Breast epithelium (tissue), 4 donors: ENCODE data around the gene RSAD1. TPM values are rescaled to one million over a fixed set of nuclear protein-coding genes. Genes with fewer than 3 reads are reported as not detected.
A peak's percentile ranks its signal among the peaks of the same experiment; 100 is the strongest.

Source experiments
- DNase-seq, 2 donors: peaks; one replicate each; pipeline ENCODE4 v3.0.0-alpha.2; 2019; ENCODE audit warnings: low spot score in 2 of 2
- H3K27ac ChIP-seq, 2 donors: fragments of 200-600 bp; sonication (generic) in 1 of 2; one replicate each; pipeline ENCODE4 v1.5.1; 2016 to 2019; ENCODE audit warnings: mild to moderate bottlenecking in 1 of 2
- H3K27me3 ChIP-seq, 2 donors: fragments of 200-600 bp; sonication (generic) in 1 of 2; one replicate each; pipeline versions ENCODE4 v1.5.1 to v1.6.0; 2017 to 2019; ENCODE audit warnings: control low read depth in 1 of 2, mild to moderate bottlenecking in 1 of 2
- H3K36me3 ChIP-seq: fragments of 200-600 bp; one replicate; pipeline ENCODE4 v1.5.1; 2019
- H3K4me1 ChIP-seq, 2 donors: fragments of 200-600 bp; sonication (generic); one replicate each; pipeline ENCODE4 v1.5.1; 2016 to 2019; ENCODE audit warnings: control low read depth in 1 of 2
- H3K4me3 ChIP-seq, 3 donors: fragments of 200-600 bp; sonication (generic); 1 replicate in 2 of 3; 2 replicates in 1 of 3; pipeline ENCODE4 v1.5.1; 2016 to 2019; ENCODE audit warnings: mild to moderate bottlenecking in 3 of 3, moderate library complexity in 2 of 3
- H3K9me3 ChIP-seq, 2 donors: fragments of 200-600 bp; sonication (generic) in 1 of 2; one replicate each; pipeline ENCODE4 v1.5.1; 2016 to 2019; ENCODE audit warnings: control low read depth in 1 of 2
- CTCF ChIP-seq, 3 donors: fragments of 450-650 bp; IDR thresholded peaks; one replicate each; pipeline ENCODE4 v1.5.1; 2016 to 2017; ENCODE audit warnings: antibody characterized with exemption in 3 of 3, mild to moderate bottlenecking in 3 of 3, moderate library complexity in 3 of 3
- POLR2A ChIP-seq: fragments of 450-650 bp; IDR thresholded peaks from one replicate; pipeline ENCODE4 v1.6.1; 2016; ENCODE audit warnings: antibody characterized with exemption, mild to moderate bottlenecking, moderate library complexity
- POLR2AphosphoS5 ChIP-seq, 3 donors: sonication (generic); formaldehyde crosslinking; IDR thresholded peaks; one replicate each; pipeline ENCODE4 v1.6.1; 2017; ENCODE audit warnings: antibody characterized with exemption in 3 of 3
- intact Hi-C: fragments of 100-400 bp; cut with DNase I; formaldehyde crosslinking; loops from one replicate; pipeline ENCODE4 v1.15.1; 2023; ENCODE audit warnings: low total_unique reads
- total RNA-seq, 3 donors: library from RNA; depleted of rRNA; stranded (reverse); fragments of >200 nt; gene quantifications; one replicate each; pipeline ENCODE4 v1.1.0, GENCODE V29; 2016

RSAD1 gene
- total RNA-seq, 3 donors from 2014 or later = 33.6 to 39.0 (median 35.1) TPM

- no peak for TF ChIP-seq POLR2A
- TF ChIP-seq CTCF (IDR thresholded peaks at IDR 0.05) = no peak
- TF ChIP-seq POLR2AphosphoS5 (IDR thresholded peaks at IDR 0.05) = no peak
- DNase-seq = peak in 1 of 2 donors; percentile 65
- H3K27ac ChIP-seq = peak overlapping the region; percentile 25 to 56
- no peaks in the 10 kb centered on the region for H3K9me3 ChIP-seq
- intact Hi-C loops = no loop called here
- H3K36me3 ChIP-seq = no peaks in the 10 kb centered on the region
- H3K27me3 ChIP-seq = no peaks in the 10 kb centered on the region
- H3K4me1 ChIP-seq = no peaks in the 10 kb centered on the region
- H3K4me3 ChIP-seq = no peak overlapping the region
These were observed 39.8 kb downstream of the RSAD1 start for GRCh38 chr17:50518384-50519023.

DNA sequence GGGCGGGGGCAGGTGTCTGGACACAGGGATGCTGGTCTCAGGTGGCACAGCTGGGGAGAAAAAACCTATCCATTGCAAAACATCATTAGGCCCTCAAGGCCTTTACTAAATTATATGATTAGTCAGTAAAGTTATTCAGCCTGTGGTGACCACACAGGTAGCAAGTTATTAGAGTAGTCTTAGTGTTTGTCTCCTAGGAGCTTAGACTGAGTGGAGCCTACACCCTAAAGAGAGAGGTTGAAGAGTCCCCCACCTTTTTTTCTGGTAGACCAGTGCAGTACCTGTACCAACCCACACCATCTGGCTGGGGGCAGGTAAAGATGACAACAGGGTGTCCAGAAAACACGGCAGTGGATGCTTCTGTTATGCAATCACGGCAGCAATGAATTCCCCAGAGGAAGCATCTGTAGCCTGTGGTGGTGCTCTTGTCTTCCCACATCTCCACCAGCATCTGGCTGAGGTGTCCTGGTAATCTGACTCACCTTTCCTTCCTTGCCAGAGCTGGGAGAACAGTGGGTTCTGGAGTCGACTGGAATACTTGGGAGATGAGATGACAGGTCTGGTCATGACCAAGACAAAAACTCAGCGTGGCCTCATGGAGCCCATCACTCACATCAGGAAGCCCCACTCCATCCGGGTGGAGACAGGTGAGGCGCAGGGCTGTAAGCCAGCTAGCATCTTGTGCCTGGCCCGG, 40.6 kb downstream of the RSAD1 start:
- Histone ChIP-seq H3K27ac (peak overlapping the region; percentile 25 to 56), H3K36me3 (no peaks in the 10 kb centered on the region), H3K4me1 (no peaks in the 10 kb centered on the region), H3K9me3 (no peaks in the 10 kb centered on the region), H3K4me3 (no peak overlapping the region), H3K27me3 (no peaks in the 10 kb centered on the region)
- TF ChIP-seq POLR2AphosphoS5 (IDR thresholded peaks at IDR 0.05) = no peak
- TF ChIP-seq CTCF (IDR thresholded peaks at IDR 0.05) = no peak
- no peak for TF ChIP-seq POLR2A
- intact Hi-C loops = no loop called here
- no peak for DNase-seq

GRCh38 chr17:50520483-50520882, 41.8 kb downstream of the RSAD1 start:
- Histone ChIP-seq H3K4me1 (no peaks in the 10 kb centered on the region), H3K27me3 (no peaks in the 10 kb centered on the region), H3K36me3 (no peaks in the 10 kb centered on the region), H3K27ac (no peak overlapping the region), H3K4me3 (no peak overlapping the region), H3K9me3 (no peaks in the 10 kb centered on the region)
- TF ChIP-seq POLR2AphosphoS5 (IDR thresholded peaks at IDR 0.05) (no peak), CTCF (IDR thresholded peaks at IDR 0.05) (no peak), POLR2A (no peak)
- no peak for DNase-seq
- intact Hi-C loops = loop anchor here (5.0 kb wide), 1 partner anchor 693 kb away; no protein-coding TSS in a partner anchor

DNA sequence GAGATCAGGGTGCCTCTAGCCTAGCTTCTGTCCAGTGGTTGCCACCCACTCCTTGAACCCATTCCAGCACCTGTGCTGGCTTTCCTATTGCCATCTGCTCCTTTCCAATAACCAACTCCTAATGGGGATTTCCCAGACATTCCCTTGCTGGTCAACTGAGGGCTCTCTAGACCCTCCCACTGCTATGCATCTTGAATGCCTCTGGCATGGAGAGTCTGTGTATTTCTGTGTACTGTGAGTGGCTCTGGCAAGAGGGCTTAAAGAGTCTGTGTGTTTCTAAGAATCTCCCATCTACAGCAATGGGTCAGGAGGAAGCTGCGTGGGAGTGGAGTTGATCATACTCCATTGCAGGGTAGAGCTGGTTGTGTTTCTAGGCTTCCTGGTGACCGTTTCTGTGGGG, 42.9 kb downstream of the RSAD1 start:
- Histone ChIP-seq H3K27ac (no peak overlapping the region), H3K27me3 (no peaks in the 10 kb centered on the region), H3K4me3 (no peak overlapping the region), H3K36me3 (no peaks in the 10 kb centered on the region), H3K9me3 (no peaks in the 10 kb centered on the region), H3K4me1 (no peaks in the 10 kb centered on the region)
- intact Hi-C loops = loop anchor here (5.0 kb wide), 1 partner anchor 694 kb away; no protein-coding TSS in a partner anchor
- DNase-seq = no peak
- TF ChIP-seq POLR2AphosphoS5 (IDR thresholded peaks at IDR 0.05) = no peak
- no peak for TF ChIP-seq CTCF (IDR thresholded peaks at IDR 0.05)
- no peak for TF ChIP-seq POLR2A

DNA sequence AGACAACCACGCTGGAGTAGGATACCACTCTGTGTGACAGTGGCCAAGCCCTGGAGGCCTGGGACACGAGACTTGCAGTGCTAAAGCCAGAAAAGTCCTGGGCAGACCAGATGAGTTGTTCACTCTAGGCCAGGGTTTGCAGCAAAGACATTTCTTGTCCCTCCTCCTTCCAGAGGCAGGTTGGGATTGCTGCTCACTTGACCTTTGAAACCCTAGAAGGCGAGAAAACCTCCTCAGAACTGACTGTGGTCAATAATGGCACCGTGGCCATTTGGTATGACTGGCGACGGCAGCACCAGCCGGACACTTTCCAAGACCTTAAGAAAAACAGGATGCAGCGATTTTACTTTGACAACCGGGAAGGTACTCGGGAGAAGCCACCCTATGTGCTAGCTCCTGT, 44.1 kb downstream of the RSAD1 start:
- intact Hi-C loops = loop anchor here (5.0 kb wide), 1 partner anchor 695 kb away; no protein-coding TSS in a partner anchor
- TF ChIP-seq CTCF (IDR thresholded peaks at IDR 0.05) = no peak
- no peak for TF ChIP-seq POLR2AphosphoS5 (IDR thresholded peaks at IDR 0.05)
- no peak for TF ChIP-seq POLR2A
- no peaks in the 10 kb centered on the region for H3K9me3 ChIP-seq
- H3K4me3 ChIP-seq = no peak overlapping the region
- no peaks in the 10 kb centered on the region for H3K27me3 ChIP-seq
- peak overlapping the region; percentile 18 to 61 for H3K27ac ChIP-seq
- no peaks in the 10 kb centered on the region for H3K36me3 ChIP-seq
- DNase-seq = no peak
- no peaks in the 10 kb centered on the region for H3K4me1 ChIP-seq
